NCI-H82 (cell line): ENCODE data around the gene C19orf47.

Experiments
- DNase-seq: peaks from one replicate; lab custom pipeline; 2025; lab: John Stamatoyannopoulos, UW

The C19orf47 gene

DNA sequence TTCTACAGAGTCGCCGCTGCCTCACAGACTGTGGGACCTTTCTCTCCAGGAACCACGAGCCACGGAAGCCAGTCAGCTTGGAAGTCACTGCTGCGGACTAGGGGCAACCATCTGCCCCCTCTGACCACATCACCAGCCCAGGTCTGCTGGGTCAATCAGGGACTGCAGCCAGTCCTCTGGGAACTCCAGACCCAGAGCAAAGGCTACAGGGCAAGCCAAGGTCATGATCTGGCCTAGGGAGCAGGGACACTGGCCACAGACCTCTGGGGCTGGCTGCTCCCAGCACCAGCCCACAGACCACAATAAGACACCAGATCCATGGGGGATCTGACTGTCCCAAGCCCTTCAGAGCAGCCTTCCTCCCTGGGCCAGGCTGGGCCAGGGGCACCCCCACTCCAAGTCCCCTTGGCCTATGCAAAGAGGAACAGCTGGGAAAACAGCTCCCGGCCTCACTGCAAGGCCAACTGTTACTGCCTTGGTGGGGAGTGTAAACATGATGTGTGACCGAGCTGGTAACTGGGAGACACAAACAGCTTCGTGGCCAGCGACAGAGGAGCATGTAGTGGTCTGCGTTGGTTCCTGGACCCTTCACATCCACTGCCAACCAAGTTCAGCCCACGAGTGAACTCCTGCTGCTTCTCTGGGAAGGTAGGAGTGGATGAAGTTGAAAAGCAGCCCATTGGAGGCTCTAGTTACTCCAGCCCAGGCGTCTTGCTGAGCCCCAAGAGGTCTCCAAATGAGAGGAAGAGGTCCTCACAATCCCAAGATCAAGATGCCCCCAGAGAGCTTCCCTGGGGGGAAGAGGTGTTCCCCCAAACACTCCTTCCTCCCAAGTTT, 64.6 kb downstream of the C19orf47 start:
- peak; percentile 67 for DNase-seq

GRCh38 chr19:40282920-40283319, 65.3 kb downstream of the C19orf47 start:
- DNase-seq, result no peak

GRCh38 chr19:40282209-40282580, 66.0 kb downstream of the C19orf47 start:
- no peak for DNase-seq

- peak; percentile 87 for DNase-seq
Measured at GRCh38 chr19:40281381-40282208, 66.6 kb downstream of the C19orf47 start.

- no peak for DNase-seq
Measured at GRCh38 chr19:40280608-40281221, 67.5 kb downstream of the C19orf47 start.

GRCh38 chr19:40279761-40280607, 68.2 kb downstream of the C19orf47 start:
- DNase-seq, result no peak

- no peak for DNase-seq
Measured at GRCh38 chr19:40279120-40279551, 69.1 kb downstream of the C19orf47 start.

GRCh38 chr19:40278361-40279035, 69.7 kb downstream of the C19orf47 start:
- DNase-seq, result no peak

DNA sequence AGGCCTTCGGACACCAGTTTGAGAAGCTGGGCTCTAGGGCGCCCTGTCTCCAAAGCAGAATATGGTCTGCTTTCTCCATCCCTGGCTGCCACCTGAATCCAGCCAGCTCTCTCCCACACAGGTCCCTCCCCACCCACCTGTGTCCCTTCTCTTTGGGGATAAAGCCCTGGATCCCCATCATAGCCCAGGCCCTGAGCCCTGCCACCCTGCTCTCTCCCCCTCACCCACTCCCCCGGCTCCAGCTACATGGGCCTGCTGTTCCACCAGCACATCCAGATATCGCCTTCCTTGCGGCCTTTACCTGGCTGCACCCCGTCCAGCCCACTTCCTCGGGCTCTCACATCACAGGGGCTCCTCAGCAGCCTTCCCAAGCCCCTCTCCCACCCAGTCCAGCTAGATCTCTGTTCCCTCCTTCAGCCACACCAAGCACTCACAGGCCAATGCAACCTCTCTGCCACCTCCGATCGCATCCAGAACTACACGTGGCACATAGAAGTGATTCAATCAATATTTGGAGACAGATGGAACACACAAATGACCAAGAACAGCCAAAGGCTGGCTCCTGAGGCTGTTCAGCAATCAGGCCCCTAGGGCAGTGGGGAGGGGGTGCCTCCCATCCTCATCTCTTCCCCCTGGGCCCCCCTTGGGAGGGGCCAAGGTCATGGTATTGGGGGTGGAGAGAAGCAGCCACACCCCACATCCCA, 70.7 kb downstream of the C19orf47 start:
- DNase-seq, result no peak

DNA sequence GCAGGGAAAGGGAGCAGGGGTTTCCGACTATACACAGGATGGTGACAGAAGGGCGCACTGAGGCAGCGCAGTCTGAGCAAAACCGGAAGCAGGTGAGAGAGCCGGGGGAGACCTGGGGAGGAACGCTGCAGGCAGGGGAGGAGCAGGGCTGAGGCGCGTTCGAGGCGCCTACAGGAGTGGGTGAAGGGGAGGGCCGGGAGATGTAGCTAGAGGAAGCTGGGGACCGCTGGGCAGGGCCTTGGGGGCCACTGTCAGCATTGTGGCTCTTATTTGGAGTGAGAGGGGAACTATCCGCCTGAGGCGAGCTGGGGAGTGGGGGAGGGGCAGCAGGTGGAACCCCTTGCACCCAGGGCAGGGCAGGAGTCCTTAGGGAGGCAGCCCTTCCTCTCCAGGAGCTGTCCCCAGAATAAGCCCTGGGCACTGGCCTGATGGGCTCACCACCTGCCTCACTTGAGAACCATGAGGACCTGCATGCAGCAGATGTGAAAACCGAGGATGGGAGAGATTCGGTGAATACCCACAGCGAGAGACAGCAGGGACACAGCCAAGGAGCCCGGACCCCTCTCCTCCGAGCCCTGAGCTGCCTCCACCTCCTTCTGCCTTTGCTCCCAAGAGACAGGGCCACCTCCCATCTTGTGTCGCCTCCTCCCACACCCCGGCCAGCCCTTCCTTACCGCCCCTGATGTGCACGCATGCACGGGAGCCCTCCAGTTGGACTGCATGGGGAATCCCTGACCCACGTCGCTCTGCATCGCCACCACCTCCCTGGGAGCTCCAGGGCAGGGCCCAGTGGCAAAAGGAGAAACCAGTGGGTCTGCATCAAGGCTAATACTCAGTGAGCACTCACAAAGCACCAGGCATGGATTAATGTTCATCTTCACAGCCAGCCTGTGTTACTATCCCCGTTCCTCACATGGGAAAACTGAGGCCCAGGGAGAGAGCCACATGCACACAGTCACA, 73.3 kb downstream of the C19orf47 start:
- no peak for DNase-seq

- DNase-seq, result no peak
Measured at GRCh38 chr19:40273469-40274360, 74.5 kb downstream of the C19orf47 start.

DNA sequence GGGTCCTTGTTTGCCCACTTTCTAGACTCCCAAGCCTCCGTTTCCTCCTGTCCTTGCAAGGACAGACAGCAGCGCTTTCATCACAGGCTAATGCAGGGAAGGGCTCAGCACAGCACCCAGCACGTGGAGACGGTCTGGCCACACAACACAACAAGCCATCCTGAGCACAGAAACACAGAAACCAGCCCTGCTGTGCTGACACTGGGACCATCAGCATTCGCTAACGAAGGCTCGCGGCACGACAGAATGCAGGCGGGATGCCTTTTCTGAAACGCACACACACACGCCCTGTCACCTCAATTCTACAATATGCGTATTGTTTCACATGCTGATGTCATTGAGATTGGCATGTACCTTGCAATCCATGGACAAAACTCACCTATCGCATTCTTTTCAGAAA, 75.9 kb downstream of the C19orf47 start:
- DNase-seq, result no peak

GRCh38 chr19:40271706-40272105, 76.5 kb downstream of the C19orf47 start:
- DNase-seq, result no peak

- DNase-seq, result peak; percentile 73
Measured at GRCh38 chr19:40270362-40271089, 77.7 kb downstream of the C19orf47 start.
